Activated gamma-delta T cell treated with anti-CD3 and anti-CD28 coated beads, Interleukin-2, amount 50 U/mL, for 16 hours (primary cell): ENCODE measurements around the gene POLG2.
"Not testable (repeated sequence)": the region's sequence is repeated elsewhere in the genome, so short reads cannot be mapped to it uniquely, and the experiment has no call there.

Source experiments
- DNase-seq: peaks from one replicate; pipeline ENCODE4 v3.0.0-alpha.2; 2020; ENCODE audit warnings: low read depth

Gene POLG2

DNA sequence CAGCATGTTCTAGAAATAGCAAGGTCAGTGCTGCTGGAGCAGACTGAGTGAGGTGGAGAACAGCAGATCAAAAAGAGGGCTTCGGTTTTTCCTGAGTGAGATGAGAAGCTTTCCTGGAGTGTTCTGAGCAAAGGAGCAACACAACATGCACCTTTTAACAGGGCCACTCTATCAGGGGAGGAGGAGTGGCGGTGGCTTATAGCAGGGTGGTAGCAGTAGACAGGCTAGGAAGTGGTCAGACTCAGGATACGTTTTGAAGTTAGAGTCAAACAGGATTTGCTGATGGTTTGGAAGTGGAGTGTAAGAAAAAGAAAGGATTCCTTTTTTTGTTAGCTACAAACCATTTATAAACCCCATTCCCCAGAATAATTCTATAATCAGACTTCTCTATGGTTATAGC, 12.5 kb downstream of the POLG2 start:
- no peak for DNase-seq

DNA sequence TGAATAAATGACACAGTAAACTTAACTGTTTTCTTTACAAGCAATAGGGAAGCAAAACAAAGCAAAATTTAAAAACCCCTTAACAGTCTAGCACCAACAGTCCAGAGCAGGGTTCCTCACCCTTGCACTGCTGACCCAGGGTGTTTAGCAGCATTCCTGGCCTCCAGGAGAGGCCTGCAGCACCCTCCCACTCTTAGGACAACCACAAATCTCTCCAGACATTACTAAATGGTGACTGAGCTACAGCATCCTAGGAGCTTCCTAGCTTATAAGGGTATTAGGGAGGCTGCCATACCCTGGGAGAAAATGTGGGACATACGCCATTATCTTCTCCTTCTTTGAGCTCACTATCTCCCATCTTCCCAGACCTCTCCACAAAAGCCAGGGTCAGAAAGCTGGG, 15.9 kb downstream of the POLG2 start:
- no peak for DNase-seq

DNA sequence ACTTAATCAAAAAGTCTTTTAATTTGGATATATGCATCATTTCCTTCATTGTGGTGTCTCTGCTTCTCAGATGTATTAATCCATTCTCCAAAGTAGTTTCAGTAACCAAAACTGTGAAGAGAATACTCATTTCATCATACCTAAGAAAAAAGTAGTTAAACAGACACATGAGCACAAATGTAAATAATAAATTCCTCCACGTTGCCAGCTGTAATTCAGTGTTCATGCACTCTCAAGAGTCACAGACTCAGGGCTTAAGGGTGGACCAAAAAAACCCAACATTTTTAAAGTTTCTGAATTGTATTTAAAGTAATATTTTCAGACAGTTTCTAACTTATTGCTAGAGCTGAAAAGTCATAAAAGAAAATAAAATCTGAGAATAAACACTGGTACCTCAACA, 19.0 kb downstream of the POLG2 start:
- no peak for DNase-seq

GRCh38 chr17:64472564-64472963, 24.3 kb downstream of the POLG2 start:
- DNase-seq, result no peak

DNA sequence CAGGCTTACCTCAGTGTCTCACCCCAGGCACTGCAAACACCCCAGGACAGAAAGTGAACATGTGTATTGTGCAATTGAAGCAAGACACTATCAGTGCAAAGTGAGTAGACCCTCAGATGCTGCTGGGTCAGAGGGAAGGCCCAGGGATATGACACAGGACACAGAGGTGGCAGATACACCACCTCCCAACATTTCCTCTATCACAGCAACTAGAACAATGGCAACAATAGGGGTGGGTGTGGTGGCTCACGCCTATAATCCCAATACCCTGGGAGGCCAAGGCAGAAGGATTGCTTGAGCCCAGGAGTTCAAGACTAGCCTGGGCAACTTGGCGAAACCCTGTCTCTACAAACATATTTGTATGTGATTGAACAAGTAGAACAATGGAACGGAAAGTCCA, 25.4 kb downstream of the POLG2 start:
- DNase-seq, result no peak

- no peak for DNase-seq
These were observed 26.2 kb downstream of the POLG2 start for GRCh38 chr17:64470625-64471024.

- not testable (repeated sequence) for DNase-seq
These were observed 30.0 kb downstream of the POLG2 start for GRCh38 chr17:64466834-64467233.

GRCh38 chr17:64466019-64466735, 30.7 kb downstream of the POLG2 start:
- no peak for DNase-seq

DNA sequence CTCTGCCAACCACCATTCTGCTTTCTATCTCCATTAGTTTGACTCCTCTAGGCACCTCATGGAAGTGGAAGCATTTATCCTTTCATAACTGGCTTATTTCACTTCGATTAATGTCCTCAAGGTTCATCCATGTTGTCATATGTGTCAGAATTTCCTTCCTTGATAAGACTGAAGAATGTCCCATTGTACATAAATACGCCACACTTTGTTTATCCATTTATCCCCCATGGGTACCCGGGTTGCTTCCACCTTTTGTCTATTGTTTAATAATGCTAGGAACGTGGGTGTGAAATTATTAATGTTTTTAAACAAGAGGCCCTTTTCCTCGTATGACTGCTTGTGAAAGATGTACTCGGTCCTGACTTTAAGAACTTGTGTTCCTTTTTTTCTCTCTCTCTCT, 35.1 kb downstream of the POLG2 start:
- DNase-seq, result no peak

DNA sequence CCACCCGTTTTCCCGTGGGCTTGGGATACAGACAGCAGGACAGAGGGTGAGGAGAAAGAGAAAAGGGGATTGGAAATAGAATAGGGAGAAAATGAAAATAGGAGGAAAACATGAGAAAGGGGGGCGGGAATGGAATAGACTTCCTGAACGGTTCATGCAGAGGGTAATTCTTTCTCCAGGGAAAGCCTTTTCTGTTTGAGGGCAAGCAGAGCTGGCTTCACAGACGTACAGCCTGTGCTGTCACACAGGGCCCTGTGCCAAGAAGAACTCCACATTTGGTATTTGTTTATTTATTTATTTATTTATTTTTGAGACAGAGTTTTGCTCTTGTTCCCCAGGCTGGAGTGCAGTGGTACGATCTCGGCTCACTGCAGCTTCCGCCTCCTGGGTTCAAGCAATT, 35.9 kb downstream of the POLG2 start:
- DNase-seq, result no peak

DNA sequence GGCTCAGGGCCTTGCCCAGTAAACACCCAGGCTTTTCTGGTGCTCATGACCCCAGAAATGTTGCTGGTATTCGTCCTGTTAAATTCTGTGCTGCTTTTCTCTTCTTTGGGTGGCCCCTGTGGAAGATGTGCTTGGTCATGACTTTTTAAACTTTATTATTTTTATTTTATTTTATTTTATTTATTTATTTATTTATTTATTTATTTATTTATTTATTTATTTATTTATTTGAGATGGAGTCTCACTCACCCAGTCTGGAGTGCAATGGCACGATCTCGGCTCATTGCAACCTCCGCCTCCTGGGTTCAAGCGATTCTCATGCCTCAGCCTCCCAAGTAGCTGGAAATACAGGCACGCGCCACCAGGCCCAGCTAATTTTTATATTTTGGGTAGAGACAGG, 37.0 kb downstream of the POLG2 start:
- DNase-seq, result not testable (repeated sequence)

DNA sequence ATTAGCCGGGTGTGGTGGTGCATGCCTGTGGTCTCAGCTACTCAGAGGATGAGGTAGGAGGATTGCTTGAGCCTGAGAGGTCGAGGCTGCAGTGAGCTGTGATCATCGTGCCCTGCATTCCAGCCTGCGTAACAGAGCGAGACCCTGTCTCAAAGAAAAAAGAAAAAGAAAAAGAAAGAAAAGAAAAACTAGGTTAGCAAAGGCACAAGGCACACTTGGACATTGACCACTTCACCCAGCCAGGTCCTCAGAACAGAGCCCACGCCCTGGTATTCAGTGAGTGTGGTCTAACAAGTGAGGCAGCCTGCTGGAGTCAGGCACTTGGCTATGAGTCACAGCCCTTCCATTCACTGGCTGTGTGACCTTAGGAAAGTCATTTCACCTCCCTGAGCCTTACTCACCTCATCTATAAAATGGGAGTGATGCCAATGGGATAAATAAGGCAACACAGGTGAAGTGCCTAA, 37.5 kb downstream of the POLG2 start:
- no peak for DNase-seq

DNA sequence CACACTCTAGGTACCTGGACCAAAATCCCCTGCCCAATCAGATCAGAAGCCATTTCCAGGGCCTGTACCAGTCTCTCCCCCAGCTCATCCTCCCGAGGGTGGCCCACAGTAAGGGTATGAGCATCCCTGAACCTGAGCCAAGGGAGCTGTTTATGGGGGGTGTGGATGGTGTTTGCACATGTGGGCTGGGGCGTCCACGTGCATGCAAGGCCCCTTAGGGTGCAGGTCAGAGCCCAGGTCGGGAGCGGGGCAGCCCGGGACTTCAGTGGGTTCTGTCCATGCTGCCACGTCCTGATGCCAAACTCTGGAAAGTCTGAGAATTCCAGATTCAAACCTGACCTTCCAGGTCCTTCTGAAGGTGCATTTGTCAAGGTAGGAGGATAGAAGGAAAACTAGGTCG, 38.1 kb downstream of the POLG2 start:
- no peak for DNase-seq

GRCh38 chr17:64457156-64457555, 39.7 kb downstream of the POLG2 start:
- DNase-seq, result no peak

- DNase-seq, result no peak
These were observed 40.6 kb downstream of the POLG2 start for GRCh38 chr17:64455993-64456885.

GRCh38 chr17:64449545-64449944, 47.3 kb downstream of the POLG2 start:
- DNase-seq, result no peak

GRCh38 chr17:64448665-64449512, 48.0 kb downstream of the POLG2 start, which contains the start of gene MILR1:
Gene MILR1 (plus strand): TSS chr17:64449115. CDS start chr17:64449169, 54 bp downstream.
- no peak for DNase-seq

- DNase-seq, result no peak
These were observed 49.3 kb downstream of the POLG2 start for GRCh38 chr17:64447526-64447925.

DNA sequence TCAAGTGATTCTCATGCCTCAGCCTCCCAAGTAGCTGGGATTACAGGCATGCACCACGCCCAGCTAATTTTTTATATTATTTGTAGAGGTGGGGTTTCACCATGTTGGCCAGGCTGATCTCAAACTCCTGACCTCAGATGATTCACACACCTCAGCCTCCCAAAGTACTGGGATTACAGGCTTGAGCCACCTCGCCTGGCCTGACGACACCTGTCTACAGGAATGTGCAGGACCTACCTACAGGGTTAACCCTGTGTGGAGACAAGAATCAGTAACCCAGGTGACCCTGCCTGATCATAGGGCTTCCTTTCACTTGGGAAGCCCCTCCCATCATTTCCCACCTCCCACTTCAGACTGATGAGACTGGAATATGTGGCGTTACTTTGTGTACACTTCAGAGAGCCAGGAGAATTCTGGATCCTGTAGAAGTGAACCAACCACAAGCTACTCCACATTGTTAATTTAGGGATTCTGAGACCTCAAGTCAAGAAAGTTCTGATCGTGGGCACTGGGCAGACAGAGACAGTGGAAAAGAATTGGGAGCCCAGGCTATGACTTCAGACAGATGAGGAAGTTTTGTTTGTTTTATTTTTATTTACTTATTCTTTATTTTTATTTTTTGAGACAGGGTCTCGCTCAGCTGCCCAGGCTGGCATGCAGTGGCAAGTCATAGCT, 53.6 kb downstream of the POLG2 start:
- no peak for DNase-seq

DNA sequence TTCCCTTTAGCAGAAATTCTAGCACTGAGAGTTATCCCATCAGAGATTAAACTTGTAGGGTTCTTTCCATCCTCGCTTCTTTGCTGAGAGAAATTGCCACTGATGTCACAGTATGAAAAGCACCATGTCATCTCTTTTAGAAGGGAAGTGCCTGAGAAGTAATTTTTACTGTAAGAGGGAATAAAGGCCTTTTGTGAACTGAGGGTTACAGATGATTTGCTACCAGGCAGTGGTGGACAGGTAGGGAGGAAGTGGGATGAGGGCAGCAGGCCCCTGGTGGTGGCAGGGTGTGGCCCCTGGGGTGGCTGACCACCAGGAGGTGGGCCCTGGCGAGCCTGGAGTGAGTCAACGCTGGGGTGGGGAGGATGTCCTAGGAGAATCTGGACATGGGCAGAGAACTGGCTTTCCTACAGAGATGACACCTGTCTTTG, 54.3 kb downstream of the POLG2 start:
- DNase-seq, result no peak

- no peak for DNase-seq
These were observed 54.9 kb downstream of the POLG2 start for GRCh38 chr17:64441772-64442540.
